SK-N-SH (cell line): ENCODE measurements around the gene MYO1D. TPM values are rescaled to one million over a fixed set of nuclear protein-coding genes. Genes with fewer than 3 reads are reported as not detected.

Experiments
- CTCF ChIA-PET: fragments of 300-600, 350-600 bp; formaldehyde crosslinking; extraction: SDS; loops from one replicate; lab custom pipeline; 2021; lab: Yijun Ruan, JAX
- POLR2A ChIA-PET: fragments of 350-600 bp; sonication (Branson Sonifier 250); formaldehyde crosslinking; extraction: SDS; loops from one replicate; lab custom pipeline; 2020; ENCODE audit warnings: antibody characterized with exemption, inconsistent platforms; lab: Yijun Ruan, JAX
- DNase-seq: peaks from one replicate; pipeline ENCODE4 v3.0.0; 2012
- H2AFZ ChIP-seq: fragments of 200-600 bp; sonication (generic); 2 replicates; pipeline ENCODE4 v1.8.1; 2016; ENCODE audit warnings: antibody characterized with exemption, mild to moderate bottlenecking, low read depth
- H3F3A ChIP-seq: fragments of 200-600 bp; sonication (generic); replicated peaks from 2 replicates; pipeline ENCODE3; 2016; ENCODE audit warnings: antibody characterized with exemption, mild to moderate bottlenecking; ENCODE audit not compliant: insufficient read depth
- H3K27ac ChIP-seq, 2 experiments: fragments of 200-500 bp in 1 of 2; fragments of 200-600 bp in 1 of 2; sonication (Bioruptor generic) in 1 of 2; sonication (generic), shearing (Covaris generic) in 1 of 2; 2 replicates each; pipeline versions ENCODE4 v1.5.1 to v1.6.1; 2014 to 2016; ENCODE audit warnings: low read depth in 2 of 2, inconsistent platforms in 1 of 2, low read length in 1 of 2, mild to moderate bottlenecking in 1 of 2, mixed read lengths in 1 of 2
- H3K27me3 ChIP-seq: fragments of 200-600 bp; sonication (generic), shearing (Covaris generic); 2 replicates; pipeline ENCODE4 v1.6.1; 2016; ENCODE audit warnings: mixed run types; ENCODE audit not compliant: insufficient read depth
- H3K36me3 ChIP-seq, 2 experiments: fragments of 200-500 bp in 1 of 2; fragments of 200-600 bp in 1 of 2; sonication (Bioruptor generic) in 1 of 2; sonication (generic) in 1 of 2; replicated peaks in 1 of 2; 2 replicates each; pipeline versions ENCODE3 to v1.5.1; 2014 to 2016; ENCODE audit warnings: low read length in 1 of 2, mild to moderate bottlenecking in 1 of 2; ENCODE audit not compliant: insufficient read depth in 2 of 2, control insufficient read depth in 1 of 2
- H3K4me1 ChIP-seq, 2 experiments: fragments of 200-500 bp in 1 of 2; fragments of 200-600 bp in 1 of 2; sonication (Bioruptor generic) in 1 of 2; sonication (generic), shearing (Covaris generic) in 1 of 2; 2 replicates each; pipeline versions ENCODE4 v1.5.1 to v1.6.1; 2014 to 2016; ENCODE audit warnings: low read depth in 1 of 2, low read length in 1 of 2, mixed run types in 1 of 2; ENCODE audit not compliant: insufficient read depth in 2 of 2, control insufficient read depth in 1 of 2
- H3K4me2 ChIP-seq: fragments of 200-600 bp; sonication (generic), shearing (Covaris generic); 2 replicates; pipeline ENCODE4 v1.6.1; 2017; ENCODE audit warnings: mixed run types
- H3K4me3 ChIP-seq, 2 experiments: fragments of 200-500 bp in 1 of 2; fragments of 200-600 bp in 1 of 2; sonication (Bioruptor generic) in 1 of 2; sonication (generic), shearing (Covaris generic) in 1 of 2; 2 replicates each; pipeline versions ENCODE4 v1.5.1 to v1.8.1; 2014 to 2016; ENCODE audit warnings: low read depth in 2 of 2, inconsistent platforms in 1 of 2, low read length in 1 of 2, mild to moderate bottlenecking in 1 of 2, mixed read lengths in 1 of 2, moderate library complexity in 1 of 2
- H3K79me2 ChIP-seq: fragments of 200-600 bp; sonication (generic); 2 replicates; pipeline ENCODE4 v1.8.1; 2017; ENCODE audit warnings: mild to moderate bottlenecking; ENCODE audit not compliant: insufficient read depth
- H3K9ac ChIP-seq: fragments of 200-600 bp; sonication (generic); 2 replicates; pipeline ENCODE4 v1.6.1; 2017; ENCODE audit warnings: mixed run types
- H3K9me2 ChIP-seq: fragments of 200-600 bp; sonication (generic); 2 replicates; pipeline ENCODE4 v1.6.1; 2017; ENCODE audit warnings: mixed run types
- H3K9me3 ChIP-seq: fragments of 200-600 bp; sonication (generic); 2 replicates; pipeline ENCODE4 v1.6.1; 2017; ENCODE audit warnings: mixed run types, mild to moderate bottlenecking, moderate library complexity
- H4K20me1 ChIP-seq: fragments of 200-600 bp; sonication (generic); 2 replicates; pipeline ENCODE4 v1.6.1; 2017; ENCODE audit warnings: mild to moderate bottlenecking, mixed run types; ENCODE audit not compliant: insufficient read depth
- CHD2 ChIP-seq: fragments of 150-350 bp; IDR thresholded peaks from 2 replicates; pipeline ENCODE4 v1.6.1; 2018; ENCODE audit warnings: low read length; ENCODE audit not compliant: partially characterized antibody
- ELF1 ChIP-seq: IDR thresholded peaks from 2 replicates; pipeline ENCODE4 v1.4.0; 2012
- GATA2 ChIP-seq: sonication (generic); formaldehyde crosslinking; IDR thresholded peaks from 2 replicates; pipeline ENCODE4 v1.5.0; 2020; ENCODE audit warnings: mild to moderate bottlenecking, missing genetic modification reagents
- IRF3 ChIP-seq: fragments of 150-350 bp; IDR thresholded peaks from 2 replicates; pipeline ENCODE4 v1.6.1; 2016; ENCODE audit warnings: mild to moderate bottlenecking, low read depth, low read length
- JUND ChIP-seq: IDR thresholded peaks from 2 replicates; pipeline ENCODE4 v1.4.0; 2012
- MEF2A ChIP-seq: IDR thresholded peaks from 2 replicates; pipeline ENCODE4 v1.4.0; 2012; ENCODE audit warnings: low read depth, borderline replicate concordance
- MXI1 ChIP-seq: IDR thresholded peaks from 2 replicates; pipeline ENCODE4 v1.6.1; 2012; ENCODE audit warnings: mild to moderate bottlenecking, low read depth, low read length, improper control_type of control experiment
- POLR2AphosphoS5 ChIP-seq: IDR thresholded peaks from 2 replicates; pipeline ENCODE4 v1.6.1; 2012; ENCODE audit warnings: low read depth, low read length
- RAD21 ChIP-seq: IDR thresholded peaks from 2 replicates; pipeline ENCODE4 v1.6.1; 2012; ENCODE audit warnings: mild to moderate bottlenecking, low read length
- RCOR1 ChIP-seq: fragments of 150-350 bp; IDR thresholded peaks from 2 replicates; pipeline ENCODE4 v1.6.1; 2017; ENCODE audit warnings: antibody characterized with exemption, low read length
- RFX5 ChIP-seq: IDR thresholded peaks from 2 replicates; pipeline ENCODE4 v1.6.1; 2012; ENCODE audit warnings: mild to moderate bottlenecking, improper control_type of control experiment, low read length
- SMC3 ChIP-seq: IDR thresholded peaks from 2 replicates; pipeline ENCODE4 v1.6.1; 2012; ENCODE audit warnings: low read depth, low read length, improper control_type of control experiment
- TAF1 ChIP-seq: IDR thresholded peaks from 2 replicates; pipeline ENCODE4 v1.6.1; 2012; ENCODE audit warnings: low read depth, mild to moderate bottlenecking, low read length, moderate library complexity, borderline replicate concordance
- TCF12 ChIP-seq: IDR thresholded peaks from 2 replicates; pipeline ENCODE4 v1.4.0; 2012
- TEAD4 ChIP-seq: IDR thresholded peaks from 2 replicates; pipeline ENCODE4 v1.4.0; 2012; ENCODE audit warnings: mild to moderate bottlenecking, borderline replicate concordance; ENCODE audit not compliant: insufficient read depth
- USF1 ChIP-seq: IDR thresholded peaks from 2 replicates; pipeline ENCODE4 v1.4.0; 2012; ENCODE audit warnings: low read depth, borderline replicate concordance
- WGBS: methylation state at CpG from one replicate; pipeline ENCODE4 v1.1.6; 2017; ENCODE audit warnings: low lambda C conversion rate; 5-methylcytosine and 5-hydroxymethylcytosine counted together
- polyA plus RNA-seq, 3 experiments: library from polyadenylated mRNA; depleted of rRNA; stranded (reverse); fragments of >200 nt; gene quantifications; 2 replicates each; pipeline ENCODE4 v1.2.3, GENCODE V29; 2012

The MYO1D gene
- polyA plus RNA-seq, 1 of the 3 experiments (the other 2 are of a cell fraction), result 20.4 TPM

DNA sequence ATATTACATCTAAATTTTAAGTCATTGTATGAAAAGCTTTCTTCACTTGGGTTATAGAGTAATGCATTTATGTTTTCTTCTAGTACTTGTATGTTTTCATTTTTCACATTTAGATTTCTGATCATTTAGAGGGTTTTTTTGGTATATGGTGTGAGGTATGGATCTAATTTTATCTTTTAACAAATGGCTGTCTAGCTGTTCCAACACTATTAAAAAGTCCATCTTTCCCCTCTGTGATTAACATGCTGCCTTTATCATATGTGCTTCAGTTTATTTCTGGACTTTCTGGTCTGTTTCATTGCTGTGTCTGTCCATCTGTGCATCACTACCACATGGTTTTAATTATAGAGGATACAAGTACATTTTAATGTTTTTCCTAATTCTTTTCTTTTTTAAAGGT, 163.8 kb downstream of the MYO1D start:
- no peaks in the 10 kb centered on the region for H3K79me2 ChIP-seq
- H4K20me1 ChIP-seq, result no peaks in the 10 kb centered on the region
- DNase-seq, result no peak
- H2AFZ ChIP-seq, result no peak overlapping the region
- TF ChIP-seq TCF12 (peak; percentile 32; the same call in 1 of the 2 replicates), MEF2A (no peak)
- TF ChIP-seq, all 33 proteins: peak for 1
- POLR2A ChIA-PET, result no interaction called here
- Histone ChIP-seq H3K4me3 (no peak overlapping the region), H3K9ac (no peak overlapping the region), H3K27ac (peak overlapping the region in 1 of 2 experiments; percentile 11; a peak in 1 of 4 replicates), H3F3A (peaks cover 2% of the 10 kb centered on the region), H3K27me3 (no peaks in the 10 kb centered on the region), H3K9me3 (no peaks in the 10 kb centered on the region), H3K9me2 (no peaks in the 10 kb centered on the region), H3K4me2 (no peak overlapping the region), H3K36me3 (peaks cover 15 to 18% of the 10 kb centered on the region in 2 experiments), H3K4me1 (no peaks in the 10 kb centered on the region)
- CTCF ChIA-PET, result interaction anchor here (0.7 to 1.5 kb wide), 3 partner anchors 42 to 251 kb away, joined by 3 to 4 read pairs (median 4); no protein-coding TSS in a partner anchor

- no peak overlapping the region for H3K4me2 ChIP-seq
- H3K9me2 ChIP-seq, result no peaks in the 10 kb centered on the region
- no peak overlapping the region for H2AFZ ChIP-seq
- no peak overlapping the region for H3K9ac ChIP-seq
- peaks cover 11 to 13% of the 10 kb centered on the region in 2 experiments for H3K36me3 ChIP-seq
- no peaks in the 10 kb centered on the region for H3K27me3 ChIP-seq
- no peaks in the 10 kb centered on the region for H3K79me2 ChIP-seq
- no peak overlapping the region for H3K4me3 ChIP-seq
- H4K20me1 ChIP-seq, result no peaks in the 10 kb centered on the region
- H3K4me1 ChIP-seq, result no peaks in the 10 kb centered on the region
- no peaks in the 10 kb centered on the region for H3K9me3 ChIP-seq
- peaks cover 2% of the 10 kb centered on the region for H3F3A ChIP-seq
- no peak overlapping the region for H3K27ac ChIP-seq
- ChIA-PET CTCF (no interaction called here), POLR2A (no interaction called here)
- no peak for DNase-seq
- TF ChIP-seq TEAD4, result no peak
- no peak for TF ChIP-seq RAD21
- TF ChIP-seq RCOR1, result no peak
- TF ChIP-seq IRF3, result no peak
- no peak for TF ChIP-seq JUND
- no peak for TF ChIP-seq POLR2AphosphoS5
Measured at GRCh38 chr17:32709562-32709961, 167.4 kb downstream of the MYO1D start.

DNA sequence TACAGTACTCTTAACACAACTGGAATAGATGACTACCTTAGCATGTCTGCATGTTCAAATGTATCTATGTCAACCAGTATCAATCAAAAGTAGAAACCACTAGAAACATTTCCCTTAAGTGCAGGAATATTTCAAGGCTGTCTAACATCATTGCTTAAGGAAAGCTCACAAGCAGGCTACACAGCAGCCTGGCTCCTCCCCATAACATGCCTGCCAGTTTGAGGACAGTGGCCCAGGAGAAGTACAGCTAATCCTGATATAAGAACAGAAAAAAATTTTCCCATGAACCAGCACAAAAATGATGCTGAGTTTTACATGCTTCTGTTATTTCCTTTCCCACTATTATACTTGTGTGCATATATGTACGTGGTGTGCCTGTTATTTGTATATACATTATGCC, 175.1 kb downstream of the MYO1D start:
- Histone ChIP-seq H3K36me3 (no peaks in the 10 kb centered on the region), H3K27ac (no peak overlapping the region), H3K9ac (no peak overlapping the region), H3K4me3 (no peak overlapping the region), H3K79me2 (no peaks in the 10 kb centered on the region), H3K4me1 (no peaks in the 10 kb centered on the region; a peak in 1 of 4 replicates), H3K9me2 (no peaks in the 10 kb centered on the region), H3K9me3 (no peaks in the 10 kb centered on the region), H3K27me3 (no peaks in the 10 kb centered on the region), H4K20me1 (no peaks in the 10 kb centered on the region), H2AFZ (no peak overlapping the region), H3F3A (no peaks in the 10 kb centered on the region), H3K4me2 (no peak overlapping the region)
- POLR2A ChIA-PET, result no interaction called here
- CTCF ChIA-PET, result no interaction called here
- DNase-seq, result no peak
- no peak for TF ChIP-seq ELF1
- no peak for TF ChIP-seq RFX5
- no peak for TF ChIP-seq GATA2 (CRISPR knock-in tag)
- TF ChIP-seq USF1, result no peak
- no peak for TF ChIP-seq JUND
- no peak for TF ChIP-seq TEAD4
- no peak for TF ChIP-seq SMC3
- no peak for TF ChIP-seq MXI1
- no peak for TF ChIP-seq CHD2
- TF ChIP-seq TAF1, result no peak
- TF ChIP-seq MEF2A, result no peak
- WGBS, result 88% methylated on average over 1 of the region's 1 CpG
